ENCODE results near the gene AMER3. TPM values are rescaled to one million over a fixed set of nuclear protein-coding genes. Genes with fewer than 3 reads are reported as not detected.

AMER3 gene
- total and polyA plus RNA-seq, 2 donors from 2014 or later, result not detected

DNA sequence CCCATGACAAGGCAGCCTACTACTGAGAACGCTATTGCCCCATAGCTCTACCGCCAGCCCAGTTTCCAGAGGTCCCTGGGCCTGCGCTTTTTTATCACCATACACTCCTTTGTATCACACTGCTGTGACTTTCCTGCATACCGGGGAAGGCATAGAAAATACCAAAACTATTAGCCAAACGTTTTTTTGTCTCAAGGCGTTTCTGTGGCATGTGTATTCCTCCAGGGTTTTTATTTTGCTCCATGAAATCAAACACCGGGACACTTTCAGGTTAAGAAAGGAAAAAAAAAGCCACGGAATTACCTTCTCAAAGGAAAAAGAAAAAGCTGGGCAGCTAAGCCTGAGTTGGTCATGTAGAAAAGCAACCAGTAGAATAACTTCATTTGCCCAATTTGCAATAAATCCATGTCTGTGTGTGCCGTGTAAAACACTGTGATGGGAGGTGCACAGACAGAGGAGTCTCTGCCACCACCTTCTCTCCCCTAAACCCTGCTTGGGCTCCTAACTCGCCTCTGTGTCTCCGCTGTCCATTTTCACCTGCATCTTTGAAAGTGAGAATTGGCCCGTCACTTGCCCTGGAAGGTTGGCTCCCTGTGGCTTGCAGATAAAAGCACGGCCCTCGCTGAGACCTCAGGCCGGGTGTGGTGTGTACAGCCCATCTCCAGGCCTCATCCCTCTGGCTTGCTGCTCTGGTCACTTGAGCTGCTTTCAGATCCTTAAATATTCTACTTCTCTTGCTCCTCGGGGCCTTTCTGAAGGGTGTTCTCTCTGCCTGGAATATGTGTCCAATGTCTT, 1.7 kb downstream of the AMER3 start:
- no peak overlapping the region for H3K9ac ChIP-seq (ENCODE audit: low read length in 3 of 3)
- H3K27ac ChIP-seq (ENCODE audit: low read depth in 2 of 2, low read length in 2 of 2), result no peak overlapping the region
- H3K9me3 ChIP-seq (ENCODE audit: control insufficient read depth in 2 of 3, insufficient read depth in 1 of 3, low read length in 3 of 3), result no peaks in the 10 kb centered on the region
- H3K36me3 ChIP-seq (ENCODE audit: control insufficient read depth in 2 of 3, insufficient read depth in 3 of 3, low read length in 3 of 3), result no peaks in the 10 kb centered on the region
- TF ChIP-seq, protein P1, sequence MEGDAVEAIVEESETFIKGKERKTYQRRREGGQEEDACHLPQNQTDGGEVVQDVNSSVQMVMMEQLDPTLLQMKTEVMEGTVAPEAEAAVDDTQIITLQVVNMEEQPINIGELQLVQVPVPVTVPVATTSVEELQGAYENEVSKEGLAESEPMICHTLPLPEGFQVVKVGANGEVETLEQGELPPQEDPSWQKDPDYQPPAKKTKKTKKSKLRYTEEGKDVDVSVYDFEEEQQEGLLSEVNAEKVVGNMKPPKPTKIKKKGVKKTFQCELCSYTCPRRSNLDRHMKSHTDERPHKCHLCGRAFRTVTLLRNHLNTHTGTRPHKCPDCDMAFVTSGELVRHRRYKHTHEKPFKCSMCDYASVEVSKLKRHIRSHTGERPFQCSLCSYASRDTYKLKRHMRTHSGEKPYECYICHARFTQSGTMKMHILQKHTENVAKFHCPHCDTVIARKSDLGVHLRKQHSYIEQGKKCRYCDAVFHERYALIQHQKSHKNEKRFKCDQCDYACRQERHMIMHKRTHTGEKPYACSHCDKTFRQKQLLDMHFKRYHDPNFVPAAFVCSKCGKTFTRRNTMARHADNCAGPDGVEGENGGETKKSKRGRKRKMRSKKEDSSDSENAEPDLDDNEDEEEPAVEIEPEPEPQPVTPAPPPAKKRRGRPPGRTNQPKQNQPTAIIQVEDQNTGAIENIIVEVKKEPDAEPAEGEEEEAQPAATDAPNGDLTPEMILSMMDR (IDR thresholded peaks at IDR 0.05; ENCODE audit: borderline replicate concordance, extremely low read depth, insufficient read depth), result no peak
- H3K27me3 ChIP-seq (ENCODE audit: control insufficient read depth, insufficient read depth, low read length), result peaks cover 10% of the 10 kb centered on the region
- no peak for FAIRE-seq
- intact Hi-C loops (cut with DNase I), result no loop called here
- peak in 1 of 5 donors; percentile 33 for DNase-seq
- H3K4me3 ChIP-seq (ENCODE audit: low read length in 3 of 3), result no peak overlapping the region
- no peaks in the 10 kb centered on the region for H3K4me1 ChIP-seq (ENCODE audit: control insufficient read depth in 2 of 3, insufficient read depth in 2 of 3, low read depth in 1 of 3, low read length in 3 of 3)

DNA sequence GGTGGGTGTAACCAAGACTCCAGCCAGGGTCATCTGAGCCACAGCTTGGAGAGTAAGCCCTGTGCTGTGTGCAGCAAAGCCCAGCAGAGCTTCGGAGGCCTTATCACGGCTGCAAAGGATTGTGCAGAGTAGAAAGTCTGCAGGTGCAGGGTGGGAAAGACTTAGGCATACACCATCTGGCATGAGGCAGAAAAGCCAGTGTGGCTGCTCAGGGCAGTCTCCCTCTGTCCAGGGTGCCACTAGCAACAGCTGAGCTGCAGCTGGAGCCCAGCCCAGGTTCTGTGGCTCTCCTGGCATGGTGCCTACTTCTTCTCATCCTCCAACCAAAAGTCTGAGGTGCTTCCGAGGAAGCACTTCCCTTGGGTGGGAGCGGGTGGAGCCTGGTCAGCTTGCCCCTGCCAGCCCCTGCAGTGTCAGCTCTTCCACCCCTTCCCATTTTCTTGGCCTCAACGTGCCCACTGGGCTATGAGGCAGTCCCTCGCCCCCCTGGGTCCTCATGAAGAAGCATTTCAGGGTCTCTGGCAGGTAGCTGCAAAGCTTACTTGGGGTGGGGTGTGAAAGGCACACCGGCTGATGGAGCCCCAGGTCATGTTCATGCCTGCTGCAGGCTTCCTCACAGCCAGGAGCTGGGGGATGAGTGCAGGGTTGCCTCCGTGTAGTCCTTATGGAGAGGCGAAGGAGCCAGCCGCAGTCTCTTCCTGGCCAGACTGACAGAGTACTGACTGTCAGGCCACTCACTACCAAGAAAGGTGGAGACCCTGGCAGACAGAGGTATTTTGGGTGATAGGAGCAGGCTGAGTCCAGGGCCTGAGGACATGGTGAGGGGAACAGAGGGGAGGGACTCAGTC, 4.8 kb downstream of the AMER3 start:
- intact Hi-C loops (cut with DNase I), result no loop called here
- peaks cover 6% of the 10 kb centered on the region for H3K27me3 ChIP-seq (ENCODE audit: control insufficient read depth, insufficient read depth, low read length)
- peak in 1 of 5 donors; percentile 39 for DNase-seq

DNA sequence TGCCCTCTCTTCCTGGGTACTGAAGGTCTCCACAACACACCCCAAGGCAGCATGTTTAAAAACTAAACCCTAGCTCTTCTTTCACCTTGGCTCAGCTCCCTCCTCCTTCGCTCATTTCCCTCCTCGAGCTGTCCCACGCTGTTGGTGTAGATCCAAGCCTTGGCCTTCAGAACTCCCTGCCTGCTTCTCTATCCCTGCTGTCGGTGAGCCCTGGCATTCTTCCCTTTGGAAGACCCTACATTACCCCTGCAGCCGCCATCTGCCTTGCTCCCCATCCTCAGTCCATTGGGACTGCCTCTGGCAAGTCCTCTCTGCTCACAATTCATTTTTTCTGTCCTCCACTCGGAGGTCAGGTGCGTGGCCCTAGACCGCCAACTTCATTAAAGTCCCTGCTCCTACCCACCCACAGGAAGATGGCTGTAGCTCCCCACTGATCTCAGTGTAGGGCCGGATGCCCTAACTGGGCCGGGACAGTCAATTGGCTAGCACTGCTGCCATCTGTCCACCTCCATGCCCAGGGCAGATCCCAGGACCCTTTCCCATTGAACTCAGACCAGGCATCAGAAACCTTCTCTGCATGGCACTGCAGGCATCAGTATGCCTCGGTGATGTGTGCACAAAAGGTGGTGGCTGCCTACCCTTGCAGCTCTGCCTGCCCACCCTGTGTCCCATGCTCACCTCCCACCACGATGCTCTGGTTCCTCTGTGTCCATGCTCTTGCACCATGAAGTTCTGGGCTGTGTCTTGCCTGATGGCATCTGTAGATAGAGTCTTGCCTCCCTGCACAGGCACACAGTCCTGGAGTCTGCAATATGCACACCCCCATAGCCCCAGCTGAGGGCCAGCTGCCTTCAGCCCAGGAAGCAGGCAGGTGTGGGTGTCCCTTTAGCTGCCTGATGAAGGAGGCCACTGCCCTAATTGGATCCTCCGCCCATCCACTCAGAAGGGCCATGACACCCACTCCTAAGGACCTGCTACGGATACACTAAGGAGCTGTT, 5.7 kb downstream of the AMER3 start:
- peak in 1 of 5 donors; percentile 38 for DNase-seq
- Histone ChIP-seq H3K27ac (ENCODE audit: low read depth in 2 of 2, low read length in 2 of 2) (no peak overlapping the region), H3K4me3 (ENCODE audit: low read length in 3 of 3) (no peak overlapping the region), H3K27me3 (ENCODE audit: control insufficient read depth, insufficient read depth, low read length) (peaks cover 6% of the 10 kb centered on the region), H3K36me3 (ENCODE audit: control insufficient read depth in 2 of 3, insufficient read depth in 3 of 3, low read length in 3 of 3) (no peaks in the 10 kb centered on the region), H3K4me1 (ENCODE audit: control insufficient read depth in 2 of 3, insufficient read depth in 2 of 3, low read depth in 1 of 3, low read length in 3 of 3) (no peaks in the 10 kb centered on the region), H3K9ac (ENCODE audit: low read length in 3 of 3) (no peak overlapping the region), H3K9me3 (ENCODE audit: control insufficient read depth in 2 of 3, insufficient read depth in 1 of 3, low read length in 3 of 3) (no peaks in the 10 kb centered on the region)
- no peak for FAIRE-seq
- intact Hi-C loops (cut with DNase I), result no loop called here
- TF ChIP-seq, protein P1 (IDR thresholded peaks at IDR 0.05; ENCODE audit: borderline replicate concordance, extremely low read depth, insufficient read depth), result no peak

More for the DNA sequence above, 4.8 kb downstream of the AMER3 start:
- no peak overlapping the region for H3K4me3 ChIP-seq (ENCODE audit: low read length in 3 of 3)
- TF ChIP-seq, protein P1 (IDR thresholded peaks at IDR 0.05; ENCODE audit: borderline replicate concordance, extremely low read depth, insufficient read depth), result no peak
- FAIRE-seq, result no peak
- no peak overlapping the region for H3K27ac ChIP-seq (ENCODE audit: low read depth in 2 of 2, low read length in 2 of 2)
- H3K36me3 ChIP-seq (ENCODE audit: control insufficient read depth in 2 of 3, insufficient read depth in 3 of 3, low read length in 3 of 3), result no peaks in the 10 kb centered on the region
- H3K9ac ChIP-seq (ENCODE audit: low read length in 3 of 3), result no peak overlapping the region
- H3K4me1 ChIP-seq (ENCODE audit: control insufficient read depth in 2 of 3, insufficient read depth in 2 of 3, low read depth in 1 of 3, low read length in 3 of 3), result no peaks in the 10 kb centered on the region
- H3K9me3 ChIP-seq (ENCODE audit: control insufficient read depth in 2 of 3, insufficient read depth in 1 of 3, low read length in 3 of 3), result no peaks in the 10 kb centered on the region

Measured in kidney (tissue), 14 donors.